Endodermal cell (in vitro differentiated cells): Measurements from ENCODE around the gene TNFAIP3. TPM values are rescaled to one million over a fixed set of nuclear protein-coding genes. Genes with fewer than 3 reads are reported as not detected.

Experiments used
- DNase-seq: peaks from one replicate; pipeline ENCODE4 v3.0.0-alpha.2; 2017
- H3K27ac ChIP-seq: 2 replicates; pipeline ENCODE4 v1.5.1; 2013; ENCODE audit warnings: mild to moderate bottlenecking, low read depth, low read length, moderate library complexity
- H3K27me3 ChIP-seq: 2 replicates; pipeline ENCODE4 v1.6.1; 2013; ENCODE audit warnings: mild to moderate bottlenecking, low read length, moderate library complexity; ENCODE audit not compliant: insufficient read depth, control insufficient read depth, poor library complexity, severe bottlenecking
- H3K36me3 ChIP-seq: 2 replicates; pipeline ENCODE4 v1.7.0; 2013; ENCODE audit warnings: mild to moderate bottlenecking, low read length, moderate library complexity; ENCODE audit not compliant: control insufficient read depth, insufficient read depth
- H3K4me1 ChIP-seq: one replicate; pipeline ENCODE4 v1.7.0; 2013; ENCODE audit warnings: low read length; ENCODE audit not compliant: control insufficient read depth, insufficient read depth
- H3K4me3 ChIP-seq: 2 replicates; pipeline ENCODE4 v1.5.1; 2013; ENCODE audit warnings: mild to moderate bottlenecking, low read length, moderate library complexity
- H3K9ac ChIP-seq: 2 replicates; pipeline ENCODE4 v1.6.1; 2013; ENCODE audit warnings: mild to moderate bottlenecking, low read length, moderate library complexity; ENCODE audit not compliant: poor library complexity, severe bottlenecking; ENCODE audit errors: extremely low read depth
- H3K9me3 ChIP-seq: 2 replicates; pipeline ENCODE4 v1.6.1; 2013; ENCODE audit warnings: mild to moderate bottlenecking, low read length, moderate library complexity; ENCODE audit not compliant: control insufficient read depth
- H3K27ac Mint-ChIP-seq: 2 replicates; pipeline ENCODE4 v1.8.0; 2020; ENCODE audit warnings: mixed read lengths
- H3K27me3 Mint-ChIP-seq: 2 replicates; pipeline ENCODE4 v1.8.0; 2021; ENCODE audit warnings: mild to moderate bottlenecking, mixed read lengths; ENCODE audit not compliant: insufficient read depth
- H3K36me3 Mint-ChIP-seq: 2 replicates; pipeline ENCODE4 v1.8.0; 2020; ENCODE audit warnings: low read depth, mixed read lengths
- H3K4me1 Mint-ChIP-seq: 2 replicates; pipeline ENCODE4 v1.8.0; 2020; ENCODE audit warnings: mixed read lengths
- H3K4me3 Mint-ChIP-seq: 2 replicates; pipeline ENCODE4 v1.8.0; 2020; ENCODE audit warnings: mild to moderate bottlenecking, moderate library complexity, mixed read lengths
- H3K9me3 Mint-ChIP-seq: 2 replicates; pipeline ENCODE4 v1.8.0; 2020; ENCODE audit warnings: mild to moderate bottlenecking, mixed read lengths
- WGBS, 2 experiments: methylation state at CpG; one replicate each; pipeline versions ENCODE4 v1.1.5 to v1.1.7; 2013; ENCODE audit warnings: missing lambda C conversion rate in 2 of 2, mixed read lengths in 1 of 2; ENCODE audit not compliant: insufficient coverage in 1 of 2, insufficient read length in 1 of 2; 5-methylcytosine and 5-hydroxymethylcytosine counted together
- total RNA-seq, 2 donors: library from RNA; stranded (reverse); fragmentation: NEBNext Ultra II Directional in 1 of 2; extraction: Animal tissue kit (Norgen Biotek cat#: 25700) in 1 of 2; gene quantifications; 2 replicates in 1 of 2; 3 replicates in 1 of 2; pipeline ENCODE4 v1.2.1, GENCODE V29; 2021
- TF ChIP-seq, protein P1 (sequence below): fragments of 200-600 bp; sonication (generic); conservative IDR thresholded peaks from 2 replicates; pipeline ENCODE4 v1.5.0; 2021; ENCODE audit warnings: antibody characterized with exemption, mild to moderate bottlenecking

The TNFAIP3 gene
- total RNA-seq, 2 donors from 2014 or later: 4.4 to 12.3 TPM

DNA sequence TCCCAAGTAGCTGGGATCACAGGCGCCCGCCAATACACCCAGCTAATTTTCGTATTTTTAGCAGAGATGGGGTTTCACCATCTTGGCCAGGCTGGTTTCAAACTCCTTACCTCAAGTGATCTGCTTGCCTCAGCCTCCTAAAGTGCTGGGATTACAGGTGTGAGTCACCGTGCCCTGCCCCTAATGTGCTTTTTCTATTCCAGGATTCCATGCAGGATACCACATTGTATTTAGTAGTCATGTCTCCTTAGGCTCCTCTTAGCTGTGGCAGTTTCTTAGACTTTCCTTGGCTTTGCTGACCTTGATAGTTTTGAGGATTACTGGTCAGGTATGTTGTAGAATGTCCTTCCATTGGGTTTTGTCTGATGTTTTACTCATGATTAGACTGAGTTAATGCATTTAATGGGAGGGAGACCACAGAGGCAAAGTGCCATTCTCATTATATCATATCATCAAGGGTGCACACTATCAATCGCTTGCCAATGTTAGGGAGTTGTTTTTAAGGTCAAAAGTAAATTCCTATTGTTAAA is 39.6 kb upstream of the TNFAIP3 start:
- H3K27me3 Mint-ChIP-seq: no peaks in the 10 kb centered on the region
- no peaks in the 10 kb centered on the region for H3K9me3 Mint-ChIP-seq
- Histone ChIP-seq H3K9ac (no peak overlapping the region), H3K9me3 (no peaks in the 10 kb centered on the region), H3K4me3 (no peak overlapping the region), H3K27ac (no peak overlapping the region), H3K27me3 (no peaks in the 10 kb centered on the region), H3K36me3 (no peaks in the 10 kb centered on the region), H3K4me1 (no peaks in the 10 kb centered on the region)
- no peak overlapping the region for H3K4me3 Mint-ChIP-seq
- no peaks in the 10 kb centered on the region for H3K36me3 Mint-ChIP-seq
- no peak overlapping the region for H3K27ac Mint-ChIP-seq
- TF ChIP-seq, protein P1, sequence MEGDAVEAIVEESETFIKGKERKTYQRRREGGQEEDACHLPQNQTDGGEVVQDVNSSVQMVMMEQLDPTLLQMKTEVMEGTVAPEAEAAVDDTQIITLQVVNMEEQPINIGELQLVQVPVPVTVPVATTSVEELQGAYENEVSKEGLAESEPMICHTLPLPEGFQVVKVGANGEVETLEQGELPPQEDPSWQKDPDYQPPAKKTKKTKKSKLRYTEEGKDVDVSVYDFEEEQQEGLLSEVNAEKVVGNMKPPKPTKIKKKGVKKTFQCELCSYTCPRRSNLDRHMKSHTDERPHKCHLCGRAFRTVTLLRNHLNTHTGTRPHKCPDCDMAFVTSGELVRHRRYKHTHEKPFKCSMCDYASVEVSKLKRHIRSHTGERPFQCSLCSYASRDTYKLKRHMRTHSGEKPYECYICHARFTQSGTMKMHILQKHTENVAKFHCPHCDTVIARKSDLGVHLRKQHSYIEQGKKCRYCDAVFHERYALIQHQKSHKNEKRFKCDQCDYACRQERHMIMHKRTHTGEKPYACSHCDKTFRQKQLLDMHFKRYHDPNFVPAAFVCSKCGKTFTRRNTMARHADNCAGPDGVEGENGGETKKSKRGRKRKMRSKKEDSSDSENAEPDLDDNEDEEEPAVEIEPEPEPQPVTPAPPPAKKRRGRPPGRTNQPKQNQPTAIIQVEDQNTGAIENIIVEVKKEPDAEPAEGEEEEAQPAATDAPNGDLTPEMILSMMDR: no peak
- no peak for DNase-seq
- 88 to 94% methylated on average over 4 to 5 of the region's 5 CpGs for WGBS, 2 experiments
- peaks cover 14% of the 10 kb centered on the region for H3K4me1 Mint-ChIP-seq

- WGBS, 2 experiments: 95% methylated on average over 3 to 4 of the region's 4 CpGs
- no peaks in the 10 kb centered on the region for H3K4me1 ChIP-seq
- H3K9ac ChIP-seq: no peak overlapping the region
- no peaks in the 10 kb centered on the region for H3K9me3 ChIP-seq
- no peak overlapping the region for H3K27ac Mint-ChIP-seq
- H3K27me3 ChIP-seq: no peaks in the 10 kb centered on the region
- no peaks in the 10 kb centered on the region for H3K36me3 Mint-ChIP-seq
- H3K27me3 Mint-ChIP-seq: no peaks in the 10 kb centered on the region
- peaks cover 3% of the 10 kb centered on the region for H3K9me3 Mint-ChIP-seq
- peaks cover 14% of the 10 kb centered on the region for H3K4me1 Mint-ChIP-seq
- no peaks in the 10 kb centered on the region for H3K36me3 ChIP-seq
- no peak overlapping the region for H3K4me3 Mint-ChIP-seq
- DNase-seq: no peak
- no peak overlapping the region for H3K4me3 ChIP-seq
- no peak overlapping the region for H3K27ac ChIP-seq
- TF ChIP-seq, protein P1: no peak
Observed at GRCh38 chr6:137827977-137828810, 38.9 kb upstream of the TNFAIP3 start.

GRCh38 chr6:137829641-137830083 is 37.4 kb upstream of the TNFAIP3 start:
- H3K27ac Mint-ChIP-seq: no peak overlapping the region
- H3K4me1 Mint-ChIP-seq: peaks cover 2% of the 10 kb centered on the region
- no peak overlapping the region for H3K4me3 Mint-ChIP-seq
- H3K36me3 Mint-ChIP-seq: no peaks in the 10 kb centered on the region
- Histone ChIP-seq H3K36me3 (no peaks in the 10 kb centered on the region), H3K27me3 (no peaks in the 10 kb centered on the region), H3K9ac (no peak overlapping the region), H3K27ac (no peak overlapping the region), H3K4me1 (no peaks in the 10 kb centered on the region), H3K9me3 (no peaks in the 10 kb centered on the region), H3K4me3 (no peak overlapping the region)
- H3K27me3 Mint-ChIP-seq: no peaks in the 10 kb centered on the region
- H3K9me3 Mint-ChIP-seq: peaks cover 9% of the 10 kb centered on the region
- 82 to 93% methylated on average over 3 to 4 of the region's 4 CpGs for WGBS, 2 experiments
- TF ChIP-seq, protein P1: no peak
- DNase-seq: no peak
